ENCODE data around the gene C19orf25.

The C19orf25 gene

GRCh38 chr19:1438035-1438932, 40.7 kb downstream of the C19orf25 start, which contains the start of gene RPS15:
TSS of gene RPS15 (plus strand) at chr19:1438396. CDS start at chr19:1438426, 30 bp downstream.
- Histone ChIP-seq H2AFZ (ENCODE audit: low read depth, low read length) (peak within 1 kb of the TSS; percentile 72), H3K4me3 (ENCODE audit: low read depth in 1 of 2, low read length in 2 of 2) (peak within 1 kb of the TSS; percentile 61 to 66; a peak in 3 of 4 replicates), H3K27ac (ENCODE audit: low read length) (peak within 1 kb of the TSS; percentile 82), H3K36me3 (ENCODE audit: insufficient read depth, low read length) (peaks cover 61% of the 10 kb centered on the region), H3K4me2 (ENCODE audit: insufficient read depth, low read length) (peak within 1 kb of the TSS; percentile 99), H3K79me2 (ENCODE audit: insufficient read depth, low read length) (peaks cover 37% of the 10 kb centered on the region), H3K4me1 (ENCODE audit: insufficient read depth, low read length) (peaks cover 26% of the 10 kb centered on the region), H3K9ac (ENCODE audit: low read depth, low read length) (peak within 1 kb of the TSS; percentile 90), H3K27me3 (ENCODE audit: insufficient read depth, low read length, poor library complexity) (no peaks in the 10 kb centered on the region), H4K20me1 (ENCODE audit: insufficient read depth, low read length) (peaks cover 64% of the 10 kb centered on the region), H3K9me3 (ENCODE audit: insufficient read depth, low read length, severe bottlenecking) (no peaks in the 10 kb centered on the region)
- DNase-seq = peak; percentile 95
- ATAC-seq (ENCODE audit: insufficient read depth, low read depth) = peak; percentile 83
- TF ChIP-seq EZH2 (IDR thresholded peaks at IDR 0.05; ENCODE audit: borderline replicate concordance, low read depth, low read length, severe bottlenecking) = no peak
- peak; percentile 98 for TF ChIP-seq CTCF (IDR thresholded peaks at IDR 0.05; ENCODE audit: borderline replicate concordance, extremely low read depth, low read length, poor library complexity, severe bottlenecking)

GRCh38 chr19:1437609-1438008, 41.4 kb downstream of the C19orf25 start:
- Histone ChIP-seq H4K20me1 (ENCODE audit: insufficient read depth, low read length) (peaks cover 69% of the 10 kb centered on the region), H3K9me3 (ENCODE audit: insufficient read depth, low read length, severe bottlenecking) (no peaks in the 10 kb centered on the region), H3K9ac (ENCODE audit: low read depth, low read length) (peak overlapping the region; percentile 26; the same call in 1 of the 2 replicates), H3K79me2 (ENCODE audit: insufficient read depth, low read length) (peaks cover 40% of the 10 kb centered on the region), H3K4me1 (ENCODE audit: insufficient read depth, low read length) (peaks cover 26% of the 10 kb centered on the region), H3K4me3 (ENCODE audit: low read depth in 1 of 2, low read length in 2 of 2) (peak overlapping the region in 1 of 2 experiments; percentile 61; a peak in 2 of 4 replicates), H3K4me2 (ENCODE audit: insufficient read depth, low read length) (peak overlapping the region; percentile 53), H2AFZ (ENCODE audit: low read depth, low read length) (peak overlapping the region; percentile 72), H3K36me3 (ENCODE audit: insufficient read depth, low read length) (peaks cover 66% of the 10 kb centered on the region), H3K27me3 (ENCODE audit: insufficient read depth, low read length, poor library complexity) (no peaks in the 10 kb centered on the region), H3K27ac (ENCODE audit: low read length) (no peak overlapping the region)
- TF ChIP-seq CTCF (IDR thresholded peaks at IDR 0.05; ENCODE audit: borderline replicate concordance, extremely low read depth, low read length, poor library complexity, severe bottlenecking) = no peak
- no peak for TF ChIP-seq EZH2 (IDR thresholded peaks at IDR 0.05; ENCODE audit: borderline replicate concordance, low read depth, low read length, severe bottlenecking)
- ATAC-seq (ENCODE audit: insufficient read depth, low read depth) (no peak), DNase-seq (no peak)

- no peaks in the 10 kb centered on the region for H3K9me3 ChIP-seq (ENCODE audit: insufficient read depth, low read length, severe bottlenecking)
- no peaks in the 10 kb centered on the region for H3K27me3 ChIP-seq (ENCODE audit: insufficient read depth, low read length, poor library complexity)
- H3K27ac ChIP-seq (ENCODE audit: low read length) = no peak overlapping the region
- no peak for TF ChIP-seq EZH2 (IDR thresholded peaks at IDR 0.05; ENCODE audit: borderline replicate concordance, low read depth, low read length, severe bottlenecking)
- no peak for TF ChIP-seq CTCF (IDR thresholded peaks at IDR 0.05; ENCODE audit: borderline replicate concordance, extremely low read depth, low read length, poor library complexity, severe bottlenecking)
- H4K20me1 ChIP-seq (ENCODE audit: insufficient read depth, low read length) = peaks cover 60% of the 10 kb centered on the region
- H3K36me3 ChIP-seq (ENCODE audit: insufficient read depth, low read length) = peaks cover 60% of the 10 kb centered on the region
- ATAC-seq (ENCODE audit: insufficient read depth, low read depth) = no peak
- H2AFZ ChIP-seq (ENCODE audit: low read depth, low read length) = no peak overlapping the region
- no peak for DNase-seq
- no peak overlapping the region for H3K4me3 ChIP-seq (ENCODE audit: low read depth in 1 of 2, low read length in 2 of 2)
- peaks cover 27% of the 10 kb centered on the region for H3K79me2 ChIP-seq (ENCODE audit: insufficient read depth, low read length)
- no peak overlapping the region for H3K9ac ChIP-seq (ENCODE audit: low read depth, low read length)
- no peak overlapping the region for H3K4me2 ChIP-seq (ENCODE audit: insufficient read depth, low read length)
- H3K4me1 ChIP-seq (ENCODE audit: insufficient read depth, low read length) = peaks cover 20% of the 10 kb centered on the region
Measured at GRCh38 chr19:1435378-1435989, 43.5 kb downstream of the C19orf25 start.
